Measurements from ENCODE around the gene IGSF9B. TPM values are rescaled to one million over a fixed set of nuclear protein-coding genes. Genes with fewer than 3 reads are reported as not detected.
A peak's percentile ranks its signal among the peaks of the same experiment; 100 is the strongest.

The IGSF9B gene
- total and polyA plus RNA-seq, 12 donors, result 0.12 to 23.4 (median 1.6) TPM

GRCh38 chr11:133968300-133968699, 11.5 kb upstream of the IGSF9B start:
- DNase-seq, result no peak
- 27 to 45% (median 41%) methylated on average over 5 to 6 of the region's 6 CpGs; no CpG with 5 or more reads in 1 of the 4 donors for WGBS, 4 donors

GRCh38 chr11:133967599-133968238, 11.0 kb upstream of the IGSF9B start:
- intact Hi-C loops (cut with DNase I), result no loop called here
- Histone ChIP-seq H3K9me3 (replicated peaks in 1 of 3) (no peaks in the 10 kb centered on the region), H3K27me3 (peaks cover 12% of the 10 kb centered on the region), H3K27ac (no peak overlapping the region), H3K36me3 (replicated peaks in 1 of 2) (no peaks in the 10 kb centered on the region), H3K4me1 (replicated peaks in 1 of 2) (no peaks in the 10 kb centered on the region), H3K4me3 (no peak overlapping the region)
- TF ChIP-seq POLR2A (IDR thresholded peaks at IDR 0.05) (no peak), CTCF (IDR thresholded peaks at IDR 0.05) (no peak)
- DNase-seq, result no peak
- 70 to 78% (median 74%) methylated on average over 24 to 28 of the region's 28 CpGs for WGBS, 4 donors

More at GRCh38 chr11:133968300-133968699, 11.5 kb upstream of the IGSF9B start:
- no peak for TF ChIP-seq CTCF (IDR thresholded peaks at IDR 0.05)
- H3K27me3 ChIP-seq, result peaks cover 12% of the 10 kb centered on the region
- no peaks in the 10 kb centered on the region for H3K9me3 ChIP-seq (replicated peaks in 1 of 3)
- H3K27ac ChIP-seq, result no peak overlapping the region
- intact Hi-C loops (cut with DNase I), result no loop called here
- no peaks in the 10 kb centered on the region for H3K36me3 ChIP-seq (replicated peaks in 1 of 2)
- H3K4me1 ChIP-seq (replicated peaks in 1 of 2), result no peaks in the 10 kb centered on the region
- no peak overlapping the region for H3K4me3 ChIP-seq

- TF ChIP-seq CTCF (IDR thresholded peaks at IDR 0.05), result peak in 3 of 6 experiments; percentile 24 to 37 (median 35)
- no peak for TF ChIP-seq POLR2A (IDR thresholded peaks at IDR 0.05)
- Histone ChIP-seq H3K9me3 (replicated peaks in 1 of 3) (no peaks in the 10 kb centered on the region), H3K27me3 (peaks cover 12% of the 10 kb centered on the region), H3K27ac (no peak overlapping the region), H3K36me3 (replicated peaks in 1 of 2) (no peaks in the 10 kb centered on the region), H3K4me3 (no peak overlapping the region), H3K4me1 (replicated peaks in 1 of 2) (no peaks in the 10 kb centered on the region)
- DNase-seq, result peak in 5 of 7 donors; percentile 25 to 62 (median 34)
- intact Hi-C loops (cut with DNase I), result no loop called here
- 33 to 55% (median 37%) methylated on average over 25 to 43 of the region's 43 CpGs for WGBS, 4 donors
Observed at GRCh38 chr11:133966921-133967598, 10.3 kb upstream of the IGSF9B start.

- H3K4me1 ChIP-seq (replicated peaks in 1 of 2), result no peaks in the 10 kb centered on the region
- no peaks in the 10 kb centered on the region for H3K36me3 ChIP-seq (replicated peaks in 1 of 2)
- 50 to 62% (median 54%) methylated on average over 7 of the region's 7 CpGs for WGBS, 4 donors
- peaks cover 12% of the 10 kb centered on the region for H3K27me3 ChIP-seq
- no peak for DNase-seq
- H3K9me3 ChIP-seq (replicated peaks in 1 of 3), result no peaks in the 10 kb centered on the region
- no peak for TF ChIP-seq POLR2A (IDR thresholded peaks at IDR 0.05)
- no peak for TF ChIP-seq CTCF (IDR thresholded peaks at IDR 0.05)
- no peak overlapping the region for H3K27ac ChIP-seq
- H3K4me3 ChIP-seq, result no peak overlapping the region
- intact Hi-C loops (cut with DNase I), result no loop called here
Observed at GRCh38 chr11:133966172-133966651, 9.4 kb upstream of the IGSF9B start.

Measured in adrenal gland (tissue), 12 donors.